Muscle layer of duodenum (tissue), 2 donors: Measurements from ENCODE around the gene AKAP8.

Experiments
- H3K27ac ChIP-seq: one replicate; pipeline ENCODE4 v1.7.0; 2013; ENCODE audit warnings: mild to moderate bottlenecking, low read length
- H3K27me3 ChIP-seq: one replicate; pipeline ENCODE4 v1.7.0; 2013; ENCODE audit warnings: low read depth, mild to moderate bottlenecking, control low read depth, low read length
- H3K36me3 ChIP-seq, 2 donors: one replicate each; pipeline ENCODE4 v1.7.0; 2013; ENCODE audit warnings: low read length in 2 of 2, control low read depth in 1 of 2, mild to moderate bottlenecking in 1 of 2; ENCODE audit not compliant: insufficient read depth in 2 of 2, control insufficient read depth in 1 of 2
- H3K4me1 ChIP-seq, 2 donors: one replicate each; pipeline ENCODE4 v1.7.0; 2013; ENCODE audit warnings: low read length in 2 of 2, mild to moderate bottlenecking in 2 of 2, control low read depth in 1 of 2, moderate library complexity in 1 of 2; ENCODE audit not compliant: insufficient read depth in 2 of 2, control insufficient read depth in 1 of 2
- H3K4me3 ChIP-seq, 2 donors: one replicate each; pipeline ENCODE4 v1.7.0; 2013; ENCODE audit warnings: low read length in 2 of 2, low read depth in 1 of 2, mild to moderate bottlenecking in 1 of 2
- H3K9me3 ChIP-seq, 2 donors: one replicate each; pipeline ENCODE4 v1.7.0; 2013; ENCODE audit warnings: low read length in 2 of 2, control low read depth in 1 of 2, mild to moderate bottlenecking in 1 of 2; ENCODE audit not compliant: control insufficient read depth in 1 of 2
- donor health status: healthy.

Gene AKAP8

GRCh38 chr19:15328312-15328711 lies 51.3 kb downstream of the AKAP8 start:
- H3K4me3 ChIP-seq: no peak overlapping the region

GRCh38 chr19:15324791-15325519 lies 54.6 kb downstream of the AKAP8 start:
- H3K4me3 ChIP-seq: peak overlapping the region in 1 of 2 donors; percentile 19
- no peaks in the 10 kb centered on the region for H3K36me3 ChIP-seq
- H3K4me1 ChIP-seq: peaks cover 42 to 75% of the 10 kb centered on the region in 2 donors
- H3K27me3 ChIP-seq: no peaks in the 10 kb centered on the region
- no peak overlapping the region for H3K27ac ChIP-seq
- no peaks in the 10 kb centered on the region for H3K9me3 ChIP-seq

More at GRCh38 chr19:15328312-15328711, 51.3 kb downstream of the AKAP8 start:
- Histone ChIP-seq H3K36me3 (peaks cover 0 to 5% of the 10 kb centered on the region in 2 donors), H3K9me3 (no peaks in the 10 kb centered on the region), H3K27me3 (no peaks in the 10 kb centered on the region), H3K4me1 (peaks cover 37 to 74% of the 10 kb centered on the region in 2 donors), H3K27ac (no peak overlapping the region)

- no peaks in the 10 kb centered on the region for H3K9me3 ChIP-seq
- H3K4me1 ChIP-seq: peaks cover 39 to 78% of the 10 kb centered on the region in 2 donors
- peak overlapping the region; percentile 56 for H3K27ac ChIP-seq
- no peaks in the 10 kb centered on the region for H3K27me3 ChIP-seq
- no peaks in the 10 kb centered on the region for H3K36me3 ChIP-seq
- H3K4me3 ChIP-seq: peak overlapping the region in 1 of 2 donors; percentile 5
These were observed 55.9 kb downstream of the AKAP8 start for GRCh38 chr19:15323496-15324235.

- Histone ChIP-seq H3K27ac (no peak overlapping the region), H3K36me3 (no peaks in the 10 kb centered on the region), H3K9me3 (no peaks in the 10 kb centered on the region), H3K27me3 (no peaks in the 10 kb centered on the region), H3K4me1 (peaks cover 53 to 81% of the 10 kb centered on the region in 2 donors), H3K4me3 (no peak overlapping the region)
These were observed 57.8 kb downstream of the AKAP8 start for GRCh38 chr19:15321739-15322138.

- Histone ChIP-seq H3K36me3 (no peaks in the 10 kb centered on the region), H3K4me1 (peaks cover 50 to 81% of the 10 kb centered on the region in 2 donors), H3K4me3 (no peak overlapping the region), H3K27ac (peak overlapping the region; percentile 37), H3K27me3 (no peaks in the 10 kb centered on the region), H3K9me3 (no peaks in the 10 kb centered on the region)
These were observed 59.5 kb downstream of the AKAP8 start for GRCh38 chr19:15320116-15320515.

- H3K36me3 ChIP-seq: no peaks in the 10 kb centered on the region
- peaks cover 35 to 79% of the 10 kb centered on the region in 2 donors for H3K4me1 ChIP-seq
- no peak overlapping the region for H3K4me3 ChIP-seq
- no peaks in the 10 kb centered on the region for H3K9me3 ChIP-seq
- peak overlapping the region; percentile 48 for H3K27ac ChIP-seq
- no peaks in the 10 kb centered on the region for H3K27me3 ChIP-seq
These were observed 61.3 kb downstream of the AKAP8 start for GRCh38 chr19:15318241-15318691.

- Histone ChIP-seq H3K4me1 (peaks cover 33 to 79% of the 10 kb centered on the region in 2 donors), H3K9me3 (no peaks in the 10 kb centered on the region), H3K27ac (peak overlapping the region; percentile 48), H3K27me3 (no peaks in the 10 kb centered on the region), H3K4me3 (no peak overlapping the region), H3K36me3 (no peaks in the 10 kb centered on the region)
These were observed 62.1 kb downstream of the AKAP8 start for GRCh38 chr19:15317392-15318071.

- no peak overlapping the region for H3K4me3 ChIP-seq
These were observed 63.1 kb downstream of the AKAP8 start for GRCh38 chr19:15316498-15316897.

GRCh38 chr19:15315101-15315500 lies 64.5 kb downstream of the AKAP8 start:
- Histone ChIP-seq H3K9me3 (no peaks in the 10 kb centered on the region), H3K27me3 (no peaks in the 10 kb centered on the region), H3K4me3 (no peak overlapping the region), H3K4me1 (peaks cover 27 to 66% of the 10 kb centered on the region in 2 donors), H3K27ac (no peak overlapping the region), H3K36me3 (no peaks in the 10 kb centered on the region)

More at GRCh38 chr19:15316498-15316897, 63.1 kb downstream of the AKAP8 start:
- Histone ChIP-seq H3K36me3 (no peaks in the 10 kb centered on the region), H3K9me3 (no peaks in the 10 kb centered on the region), H3K27me3 (no peaks in the 10 kb centered on the region), H3K4me1 (peaks cover 30 to 76% of the 10 kb centered on the region in 2 donors), H3K27ac (peak overlapping the region; percentile 6)

GRCh38 chr19:15313649-15314279 lies 65.8 kb downstream of the AKAP8 start:
- H3K27me3 ChIP-seq: no peaks in the 10 kb centered on the region
- H3K4me1 ChIP-seq: peaks cover 28 to 60% of the 10 kb centered on the region in 2 donors
- no peaks in the 10 kb centered on the region for H3K36me3 ChIP-seq
- no peaks in the 10 kb centered on the region for H3K9me3 ChIP-seq
- no peak overlapping the region for H3K27ac ChIP-seq
- no peak overlapping the region for H3K4me3 ChIP-seq

GRCh38 chr19:15307169-15307568 lies 72.4 kb downstream of the AKAP8 start:
- Histone ChIP-seq H3K9me3 (no peaks in the 10 kb centered on the region), H3K27ac (no peak overlapping the region), H3K36me3 (no peaks in the 10 kb centered on the region), H3K4me3 (no peak overlapping the region), H3K27me3 (no peaks in the 10 kb centered on the region), H3K4me1 (peaks cover 13 to 52% of the 10 kb centered on the region in 2 donors)
